Measurements from ENCODE around the gene RIMBP2.

- TF ChIP-seq CTCF (IDR thresholded peaks at IDR 0.05; ENCODE audit: low read length): no peak
- no peak for TF ChIP-seq EZH2 (IDR thresholded peaks at IDR 0.05; ENCODE audit: borderline replicate concordance, low read length)
Observed at GRCh38 chr12:130656411-130656810, 59.7 kb downstream of the RIMBP2 start.
